Skeletal muscle tissue (tissue), 4 donors: ENCODE results near the gene TLR8. TPM values are rescaled to one million over a fixed set of nuclear protein-coding genes. Genes with fewer than 3 reads are reported as not detected.

ENCODE experiments used
- H3K27ac ChIP-seq: one replicate; pipeline ENCODE4 v1.7.0; 2013; ENCODE audit warnings: mild to moderate bottlenecking, low read depth, low read length, inconsistent platforms
- H3K27me3 ChIP-seq, 3 donors: one replicate each; pipeline ENCODE4 v1.7.0; 2013; ENCODE audit warnings: low read length in 3 of 3; ENCODE audit not compliant: control insufficient read depth in 3 of 3, insufficient read depth in 3 of 3
- H3K36me3 ChIP-seq, 3 donors: one replicate each; pipeline ENCODE4 v1.7.0; 2013; ENCODE audit warnings: low read length in 3 of 3; ENCODE audit not compliant: control insufficient read depth in 3 of 3, insufficient read depth in 3 of 3
- H3K4me1 ChIP-seq, 3 donors: one replicate each; pipeline ENCODE4 v1.7.0; 2013; ENCODE audit warnings: low read length in 3 of 3, mild to moderate bottlenecking in 3 of 3; ENCODE audit not compliant: control insufficient read depth in 3 of 3, insufficient read depth in 3 of 3
- H3K4me3 ChIP-seq, 3 donors: one replicate each; pipeline ENCODE4 v1.7.0; 2013; ENCODE audit warnings: low read length in 3 of 3
- H3K9ac ChIP-seq, 3 donors: one replicate each; pipeline ENCODE4 v1.7.0; 2013; ENCODE audit warnings: low read length in 3 of 3, mild to moderate bottlenecking in 3 of 3, moderate library complexity in 2 of 3, low read depth in 1 of 3
- H3K9me3 ChIP-seq, 3 donors: one replicate each; pipeline ENCODE4 v1.7.0; 2013; ENCODE audit warnings: low read length in 3 of 3; ENCODE audit not compliant: control insufficient read depth in 3 of 3
- total RNA-seq: library from RNA; depleted of rRNA; stranded (reverse); fragments of >200 nt; gene quantifications from one replicate; pipeline ENCODE4 v1.2.3, GENCODE V29; 2014
- donor health status: Osteomylitis.

Gene TLR8
- total RNA-seq, 1 donor from 2014 or later: 1.0 TPM

DNA sequence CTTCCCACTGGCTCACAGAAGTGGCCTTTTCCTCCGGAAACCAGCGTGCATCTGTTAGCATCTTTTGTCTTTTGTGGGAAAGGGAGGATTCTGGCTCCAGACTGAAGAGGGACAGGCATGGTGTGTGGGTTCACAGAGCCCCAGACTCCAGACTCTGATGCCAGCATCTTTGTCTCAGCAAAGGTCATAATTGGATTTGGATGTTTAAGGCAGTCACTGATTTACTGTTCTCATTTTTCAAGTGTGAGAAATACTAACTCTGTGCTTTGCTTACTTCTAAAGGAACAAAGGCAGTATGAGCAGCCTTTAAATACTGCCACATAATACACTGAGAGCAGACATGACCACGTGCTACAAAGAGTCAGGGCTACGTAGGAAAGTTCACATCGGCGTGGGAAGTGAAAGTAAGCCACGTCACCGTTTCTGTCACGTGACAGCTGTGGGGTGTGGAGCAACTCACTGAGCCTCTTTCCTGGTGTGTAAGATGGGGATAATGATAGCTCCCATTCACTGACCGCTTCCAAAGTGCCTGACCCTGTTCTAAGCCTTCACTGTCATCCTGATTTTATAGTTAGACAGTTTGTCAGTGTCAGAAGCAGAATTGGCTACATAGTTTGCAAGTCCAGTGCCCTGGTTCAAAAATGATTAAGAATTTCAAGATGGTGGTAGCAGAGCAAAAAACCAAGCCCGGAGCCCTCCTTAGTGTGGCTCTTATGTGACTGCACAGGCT lies 43.7 kb downstream of the TLR8 start:
- peak overlapping the region; percentile 24 to 54 (median 41) for H3K4me3 ChIP-seq
- no peaks in the 10 kb centered on the region for H3K9me3 ChIP-seq
- H3K27ac ChIP-seq: peak overlapping the region; percentile 59
- no peaks in the 10 kb centered on the region for H3K36me3 ChIP-seq
- H3K27me3 ChIP-seq: no peaks in the 10 kb centered on the region
- peak overlapping the region in 2 of 3 donors; percentile 25 to 30 for H3K9ac ChIP-seq
- H3K4me1 ChIP-seq: peaks cover 6 to 11% (median 6%) of the 10 kb centered on the region in 3 donors

DNA sequence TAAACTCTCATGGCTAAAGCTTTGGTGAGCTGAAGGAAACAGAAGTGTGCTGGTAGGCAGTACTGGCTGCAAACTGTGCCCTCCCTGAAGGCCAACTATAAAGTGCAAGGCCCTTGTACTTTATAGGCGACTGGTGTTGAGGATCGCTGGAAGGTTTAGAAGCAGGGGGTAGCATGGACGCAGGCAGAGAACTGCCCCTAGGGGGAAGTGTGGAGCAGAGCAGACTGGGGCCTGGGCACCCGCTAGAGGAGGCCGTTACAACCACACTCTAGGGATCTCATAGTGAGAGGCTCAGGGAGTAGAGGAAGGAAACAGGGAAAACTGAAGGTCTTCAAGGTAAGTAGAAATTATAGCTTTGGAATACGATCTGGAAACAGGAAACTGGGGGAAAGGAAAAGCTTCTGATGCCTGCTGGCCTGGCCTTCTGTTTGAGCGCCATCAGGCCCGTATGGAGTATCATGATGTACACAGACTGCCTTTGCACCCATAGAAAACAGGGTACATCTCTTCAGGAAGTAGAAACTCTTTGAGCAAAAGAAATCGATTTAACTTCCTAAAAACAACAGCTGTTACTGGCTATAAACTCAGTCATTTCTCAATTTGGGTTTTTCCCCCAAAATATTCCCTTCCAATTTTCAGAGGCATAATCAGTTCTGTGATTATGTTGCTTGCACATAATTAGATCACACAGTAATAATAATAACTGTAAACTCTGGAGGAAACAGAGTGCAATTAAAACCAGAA lies 44.6 kb downstream of the TLR8 start:
- Histone ChIP-seq H3K36me3 (no peaks in the 10 kb centered on the region), H3K4me1 (peaks cover 6 to 14% (median 6%) of the 10 kb centered on the region in 3 donors), H3K27me3 (no peaks in the 10 kb centered on the region), H3K9ac (no peak overlapping the region), H3K9me3 (no peaks in the 10 kb centered on the region), H3K27ac (peak overlapping the region; percentile 22), H3K4me3 (no peak overlapping the region)

DNA sequence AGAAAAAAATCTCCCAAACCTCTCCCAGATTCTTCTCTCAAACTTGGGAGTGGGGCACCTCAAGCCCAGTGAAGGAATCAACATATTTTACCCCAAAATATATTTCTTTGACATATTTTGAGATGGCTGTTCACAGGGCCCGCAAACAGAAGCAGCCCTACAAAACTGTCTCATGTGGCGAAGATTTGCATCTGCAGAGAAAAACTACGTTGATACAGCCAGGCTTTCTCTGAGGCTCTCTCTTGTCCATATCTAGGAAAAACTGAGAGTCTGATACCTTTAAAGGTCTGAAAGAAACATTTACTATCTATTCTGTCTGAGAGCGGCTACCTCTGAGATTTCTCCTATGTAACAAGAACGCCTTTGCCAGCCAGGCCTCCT lies 45.2 kb downstream of the TLR8 start:
- H3K4me1 ChIP-seq: peaks cover 6 to 17% (median 9%) of the 10 kb centered on the region in 3 donors
- no peaks in the 10 kb centered on the region for H3K9me3 ChIP-seq
- no peak overlapping the region for H3K9ac ChIP-seq
- no peaks in the 10 kb centered on the region for H3K36me3 ChIP-seq
- no peak overlapping the region for H3K4me3 ChIP-seq
- H3K27me3 ChIP-seq: no peaks in the 10 kb centered on the region
- H3K27ac ChIP-seq: no peak overlapping the region

- Histone ChIP-seq H3K27ac (no peak overlapping the region), H3K4me1 (peaks cover 6 to 20% (median 7%) of the 10 kb centered on the region in 3 donors), H3K36me3 (no peaks in the 10 kb centered on the region)
Measured at GRCh38 chrX:12953420-12953819, 47.0 kb downstream of the TLR8 start.

DNA sequence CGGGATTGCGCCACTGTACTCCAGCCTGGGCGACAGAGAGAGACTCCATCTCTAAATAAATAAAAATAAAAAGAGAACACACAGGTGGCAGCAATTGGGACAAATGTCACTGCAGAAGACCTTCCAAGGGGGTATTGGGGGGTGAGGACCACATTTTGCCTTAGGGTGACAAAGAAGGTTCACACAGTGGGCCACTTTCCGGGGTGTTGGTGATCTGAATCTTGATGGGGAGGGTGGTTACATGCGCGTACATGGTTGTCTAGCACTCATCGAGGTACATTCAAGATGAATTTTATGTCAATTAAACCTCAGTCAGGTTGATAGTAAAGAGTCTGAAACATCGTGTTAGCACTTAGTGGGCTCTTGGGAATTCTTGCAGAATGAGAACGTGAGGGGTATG lies 48.0 kb downstream of the TLR8 start:
- no peak overlapping the region for H3K9ac ChIP-seq
- H3K4me3 ChIP-seq: no peak overlapping the region
- H3K27ac ChIP-seq: no peak overlapping the region
- peaks cover 6 to 20% (median 7%) of the 10 kb centered on the region in 3 donors for H3K4me1 ChIP-seq
- no peaks in the 10 kb centered on the region for H3K36me3 ChIP-seq
- H3K9me3 ChIP-seq: no peaks in the 10 kb centered on the region
- no peaks in the 10 kb centered on the region for H3K27me3 ChIP-seq

More at GRCh38 chrX:12953420-12953819, 47.0 kb downstream of the TLR8 start:
- Histone ChIP-seq H3K9me3 (no peaks in the 10 kb centered on the region), H3K9ac (no peak overlapping the region), H3K27me3 (no peaks in the 10 kb centered on the region), H3K4me3 (no peak overlapping the region)

GRCh38 chrX:12954981-12955380 lies 48.6 kb downstream of the TLR8 start:
- H3K27ac ChIP-seq: no peak overlapping the region
- no peaks in the 10 kb centered on the region for H3K36me3 ChIP-seq
- H3K4me3 ChIP-seq: no peak overlapping the region
- no peaks in the 10 kb centered on the region for H3K9me3 ChIP-seq
- no peaks in the 10 kb centered on the region for H3K27me3 ChIP-seq
- peaks cover 0 to 14% (median 3%) of the 10 kb centered on the region in 3 donors for H3K4me1 ChIP-seq
- no peak overlapping the region for H3K9ac ChIP-seq

DNA sequence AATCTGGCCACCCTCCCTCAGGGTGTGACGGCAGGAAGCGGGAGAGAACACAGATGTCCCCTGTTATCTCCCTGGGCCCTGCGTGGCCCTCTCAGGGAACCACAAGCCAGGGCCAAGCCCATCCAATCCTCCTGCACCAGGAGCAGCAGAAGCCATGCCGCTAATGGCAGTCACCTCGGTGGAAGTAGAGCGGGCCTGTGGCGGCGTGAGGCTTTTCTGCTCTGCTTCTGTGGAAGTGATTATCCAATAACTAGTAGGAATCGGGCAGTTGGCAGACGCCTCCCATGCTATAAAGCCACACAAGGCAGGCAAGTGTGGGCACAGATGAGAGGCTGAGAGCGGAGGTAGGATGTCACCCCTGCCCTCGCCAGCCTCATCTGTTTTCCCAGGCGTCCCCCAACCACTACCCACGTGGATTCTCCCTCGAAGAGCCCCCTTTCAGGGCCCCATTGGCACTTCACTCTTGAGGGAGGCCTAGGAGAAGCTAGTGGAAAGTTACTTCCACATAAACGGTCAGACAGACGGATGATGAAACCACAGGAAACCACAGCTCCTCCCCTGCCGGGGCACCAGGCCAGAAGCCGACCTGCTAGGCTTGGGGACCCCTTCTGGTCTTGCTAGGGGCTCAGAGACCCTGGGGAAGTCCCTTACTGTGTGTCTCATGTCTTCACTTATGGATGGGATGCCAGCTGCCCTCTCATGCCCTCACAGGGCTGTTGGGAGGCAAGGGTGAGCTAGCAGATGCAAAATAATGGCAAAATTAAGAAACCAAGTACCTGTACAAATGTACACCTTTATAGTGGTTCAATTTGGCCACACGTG lies 49.7 kb downstream of the TLR8 start:
- Histone ChIP-seq H3K9ac (peak overlapping the region in 1 of 3 donors; percentile 54), H3K4me3 (no peak overlapping the region), H3K9me3 (no peaks in the 10 kb centered on the region), H3K27ac (peak overlapping the region; percentile 52), H3K36me3 (no peaks in the 10 kb centered on the region), H3K4me1 (peaks cover 0 to 9% (median 3%) of the 10 kb centered on the region in 3 donors), H3K27me3 (no peaks in the 10 kb centered on the region)

- no peaks in the 10 kb centered on the region for H3K36me3 ChIP-seq
- no peaks in the 10 kb centered on the region for H3K9me3 ChIP-seq
- H3K27me3 ChIP-seq: no peaks in the 10 kb centered on the region
- H3K4me3 ChIP-seq: no peak overlapping the region
- H3K4me1 ChIP-seq: peaks cover 0 to 9% (median 3%) of the 10 kb centered on the region in 3 donors
- H3K27ac ChIP-seq: peak overlapping the region; percentile 52
- no peak overlapping the region for H3K9ac ChIP-seq
Measured at GRCh38 chrX:12956704-12957534, 50.5 kb downstream of the TLR8 start.

- Histone ChIP-seq H3K36me3 (no peaks in the 10 kb centered on the region), H3K27me3 (no peaks in the 10 kb centered on the region), H3K4me1 (peaks cover 0 to 9% (median 3%) of the 10 kb centered on the region in 3 donors), H3K9ac (no peak overlapping the region), H3K4me3 (no peak overlapping the region), H3K9me3 (no peaks in the 10 kb centered on the region), H3K27ac (no peak overlapping the region)
Measured at GRCh38 chrX:12958059-12958458, 51.6 kb downstream of the TLR8 start.
